Stimulated activated CD8-positive, alpha-beta memory T cell treated with anti-CD3 and anti-CD28 coated beads, Interleukin-7, amount 100 ng/mL, for 4 hours (primary cell): ENCODE measurements around the gene DNAJB13.
A peak's percentile ranks its signal among the peaks of the same experiment; 100 is the strongest.

Experiments used
- DNase-seq, 2 donors: peaks; one replicate each; pipeline ENCODE4 v3.0.0-alpha.2; 2020; ENCODE audit warnings: low read depth in 2 of 2

DNAJB13 gene

DNA sequence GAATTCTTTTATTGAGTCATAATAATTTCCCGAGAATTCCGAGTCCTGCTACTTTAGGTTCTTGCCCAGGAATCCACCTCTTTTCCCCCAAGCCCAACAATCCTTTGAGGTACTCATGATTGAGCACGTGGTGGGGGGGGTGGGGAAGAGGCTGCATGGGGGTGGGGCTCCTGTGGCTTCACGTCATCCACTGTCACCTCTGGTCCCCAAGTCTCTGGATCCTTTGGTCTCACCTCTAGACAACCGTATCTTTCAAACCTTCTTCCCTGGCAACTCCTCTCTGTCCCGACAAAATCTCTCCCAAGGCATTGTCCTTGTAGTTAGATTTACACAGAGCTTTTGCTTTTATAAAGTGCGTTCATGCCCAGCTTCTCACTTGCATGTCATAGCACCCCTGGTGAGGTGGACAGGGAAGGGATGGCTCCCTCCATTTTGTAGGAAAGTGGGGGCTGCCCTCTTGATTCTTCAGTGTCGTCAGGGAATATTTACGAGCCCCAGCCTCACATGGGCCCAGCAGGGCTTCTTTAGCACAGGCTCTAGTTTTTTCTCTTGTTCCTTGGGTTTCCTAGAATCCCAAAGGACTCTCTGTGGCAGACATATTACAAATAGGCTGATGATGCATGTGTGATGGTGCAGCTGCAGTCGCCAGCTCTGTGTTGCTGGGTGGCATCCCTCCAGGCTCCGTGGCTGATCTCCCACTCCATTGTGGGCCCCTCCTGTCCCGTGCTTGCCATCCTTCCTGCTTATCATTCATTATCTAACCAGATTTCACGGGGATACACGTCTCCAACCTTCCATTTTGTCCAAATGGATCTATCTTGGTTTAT is 49.7 kb downstream of the DNAJB13 start:
- no peak for DNase-seq

DNA sequence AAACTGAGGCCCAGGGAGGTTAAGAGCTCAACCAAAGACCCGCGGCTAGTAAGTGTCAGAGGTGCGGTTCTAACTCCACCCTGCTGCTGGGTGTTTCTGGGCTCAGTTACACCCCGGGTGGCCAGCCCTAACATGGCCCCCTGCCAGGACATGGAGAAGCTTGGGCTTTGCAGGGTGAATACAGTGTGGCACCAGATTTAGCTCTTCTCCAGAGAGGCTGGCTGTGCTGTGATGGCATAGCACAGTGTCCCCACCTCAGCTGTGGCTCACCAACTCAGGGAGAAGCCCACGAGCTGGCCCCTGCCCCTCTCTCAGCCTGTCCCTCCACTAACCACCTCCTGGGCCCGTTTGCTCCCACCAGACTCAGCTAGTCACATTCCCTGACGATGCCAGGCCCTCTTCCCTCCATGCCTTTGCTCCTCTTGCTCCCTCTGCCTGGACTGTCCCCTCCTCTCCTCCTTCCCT is 51.0 kb downstream of the DNAJB13 start:
- DNase-seq, result no peak

DNA sequence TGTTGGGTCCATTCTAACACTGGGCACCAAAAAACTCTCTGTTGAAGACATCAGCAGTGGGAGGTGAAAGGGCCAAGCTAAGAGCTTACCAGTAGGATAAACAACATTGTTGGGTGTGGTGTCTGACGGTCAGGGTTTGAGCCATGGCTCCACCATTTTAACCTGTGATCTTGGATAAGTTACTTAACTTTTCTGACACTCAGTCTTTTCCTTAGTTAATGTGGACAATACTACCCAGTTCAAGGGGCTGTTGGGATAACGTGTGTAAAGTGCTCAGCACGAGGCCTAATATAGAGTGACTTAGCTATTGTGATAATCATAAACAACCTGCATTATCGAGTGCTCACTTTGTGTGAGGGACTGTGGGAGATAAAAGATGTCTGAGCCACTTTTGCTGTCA is 52.0 kb downstream of the DNAJB13 start:
- DNase-seq, result no peak

DNA sequence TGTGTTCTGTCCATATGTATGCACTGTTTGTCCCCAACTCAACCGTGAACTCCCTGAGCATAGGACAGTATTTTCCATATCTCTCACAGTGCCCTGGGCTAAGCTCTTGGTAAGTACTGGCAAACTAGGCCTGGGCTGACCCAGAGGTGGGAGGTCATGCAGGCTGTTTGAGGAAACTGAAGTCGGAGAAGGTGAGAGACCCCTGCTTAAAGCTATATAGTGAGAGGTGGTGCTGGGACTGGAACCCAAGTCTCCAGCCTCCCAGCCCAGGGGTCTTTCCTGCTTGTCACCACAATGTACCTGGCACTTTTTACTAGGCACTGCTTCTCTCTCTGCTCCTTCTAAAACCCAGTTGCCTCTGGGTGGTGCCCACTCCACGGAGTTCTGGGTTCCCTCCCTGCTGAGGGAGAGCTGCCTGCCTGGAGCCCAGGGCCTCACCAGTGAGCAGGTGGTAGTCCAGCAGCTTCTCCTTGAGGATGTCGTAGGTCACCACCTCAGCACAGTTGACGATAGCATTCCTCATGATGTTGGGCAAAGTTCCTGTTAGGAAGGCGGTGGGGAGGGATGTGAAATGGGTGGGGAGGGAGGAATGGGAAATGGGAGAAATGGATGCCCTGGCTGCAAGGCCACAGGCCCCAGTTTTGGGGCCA is 53.3 kb downstream of the DNAJB13 start:
- no peak for DNase-seq

DNA sequence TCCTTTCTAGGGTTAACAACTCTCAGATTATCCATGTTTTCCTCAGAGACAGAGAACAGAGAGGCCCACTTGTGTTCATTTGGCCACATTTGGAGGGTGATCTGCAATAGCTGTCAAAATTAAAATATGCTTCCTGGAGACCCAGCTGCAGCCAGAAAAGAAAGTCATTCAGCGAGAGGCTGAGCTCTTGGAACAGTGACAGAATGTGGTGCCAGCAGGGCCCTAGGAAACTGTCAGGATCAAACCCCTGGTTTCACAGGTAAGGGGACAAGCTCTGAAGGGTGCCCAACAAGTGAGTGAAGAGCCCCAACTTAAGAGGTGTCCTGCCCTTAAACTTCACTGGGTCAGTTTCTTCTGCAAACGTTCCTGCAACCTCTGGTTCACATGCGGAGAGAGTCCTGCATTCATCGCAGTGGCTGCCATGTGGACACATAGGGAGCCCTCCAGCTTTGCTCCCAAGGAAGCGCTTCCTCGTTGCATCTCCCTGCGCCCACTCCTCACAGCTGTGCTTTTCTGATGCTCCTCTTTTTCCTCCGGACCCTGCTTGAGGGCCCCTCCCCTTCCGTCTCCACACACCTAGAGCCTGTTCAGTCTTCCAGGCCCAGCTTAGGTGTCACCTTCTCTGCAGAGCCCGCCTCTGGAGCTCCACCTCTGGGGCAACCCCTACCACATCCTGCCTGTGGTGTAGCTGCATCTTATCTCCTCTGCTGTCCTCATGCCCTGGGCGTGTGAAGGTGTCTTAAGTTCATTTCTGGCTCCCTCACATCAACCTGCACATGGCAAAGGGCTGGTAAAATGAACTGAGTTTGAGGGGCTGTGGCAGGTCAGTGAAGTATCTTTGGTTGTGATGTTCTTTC is 54.2 kb downstream of the DNAJB13 start:
- DNase-seq, result peak; percentile 67 to 79

DNA sequence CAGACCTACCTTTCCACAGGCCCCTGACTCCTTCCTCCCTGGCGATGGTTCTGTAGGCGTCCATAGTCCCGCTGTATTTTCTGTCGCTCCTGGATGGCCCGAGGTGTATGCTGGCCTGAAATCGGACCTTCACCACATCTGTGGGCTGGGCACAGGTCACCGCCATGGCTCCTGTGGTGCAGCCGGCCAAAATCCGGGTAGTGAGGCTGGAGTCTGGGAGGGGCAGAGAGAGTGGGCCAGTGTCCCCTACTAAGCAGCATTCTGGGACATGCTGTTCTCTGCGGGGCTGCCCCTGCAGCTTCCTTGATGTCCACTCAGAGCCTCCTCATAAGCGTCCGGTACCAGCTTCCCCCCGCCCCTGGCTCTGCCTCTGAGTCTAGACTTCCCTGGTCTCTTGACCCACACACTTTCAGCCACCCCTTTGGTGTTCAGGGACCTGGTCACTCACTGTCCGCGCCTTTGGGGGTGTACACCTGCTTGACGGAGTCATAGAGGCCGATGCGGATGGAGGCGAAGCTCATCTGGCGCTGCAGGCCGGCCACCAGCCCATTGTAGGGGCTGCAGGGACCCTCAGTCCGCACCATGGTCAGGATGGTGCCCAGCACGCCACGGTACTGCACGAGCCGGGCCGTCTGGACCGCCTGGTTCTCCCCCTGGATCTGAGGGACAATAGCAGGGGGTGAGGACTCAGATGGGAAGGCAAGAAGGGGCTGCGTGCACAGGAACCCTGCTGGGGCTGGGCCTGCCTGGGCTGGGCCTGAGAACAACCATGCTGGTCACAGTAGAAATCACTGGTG is 55.1 kb downstream of the DNAJB13 start:
- DNase-seq, result no peak

DNA sequence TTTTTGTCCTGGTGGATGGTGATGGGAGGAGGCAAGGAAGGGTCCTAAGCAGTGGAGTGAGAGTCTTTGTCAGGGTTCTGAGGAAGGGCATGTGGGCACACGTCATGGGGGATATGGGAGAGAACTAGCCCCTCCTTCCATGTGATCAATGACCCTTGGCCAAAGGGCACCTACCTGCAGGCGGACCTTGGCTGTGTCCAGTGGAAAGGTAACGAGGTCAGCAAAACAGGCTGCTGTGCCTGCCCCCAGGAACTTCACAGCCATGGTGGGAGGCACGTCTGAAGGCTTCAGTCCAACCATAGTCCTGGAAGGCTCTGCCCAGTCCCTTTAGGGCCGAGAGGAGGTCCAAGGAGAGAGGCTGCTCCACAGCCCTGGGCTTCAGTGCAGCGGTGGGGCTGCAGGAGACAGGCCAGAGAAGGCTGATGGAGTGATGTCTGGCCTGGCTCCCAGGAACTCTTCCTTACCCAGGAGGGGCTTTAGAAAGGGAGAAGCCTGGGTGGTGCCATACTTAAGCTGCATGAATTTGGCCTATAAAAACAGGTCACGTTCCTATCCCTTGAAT is 56.0 kb downstream of the DNAJB13 start:
- DNase-seq, result no peak

DNA sequence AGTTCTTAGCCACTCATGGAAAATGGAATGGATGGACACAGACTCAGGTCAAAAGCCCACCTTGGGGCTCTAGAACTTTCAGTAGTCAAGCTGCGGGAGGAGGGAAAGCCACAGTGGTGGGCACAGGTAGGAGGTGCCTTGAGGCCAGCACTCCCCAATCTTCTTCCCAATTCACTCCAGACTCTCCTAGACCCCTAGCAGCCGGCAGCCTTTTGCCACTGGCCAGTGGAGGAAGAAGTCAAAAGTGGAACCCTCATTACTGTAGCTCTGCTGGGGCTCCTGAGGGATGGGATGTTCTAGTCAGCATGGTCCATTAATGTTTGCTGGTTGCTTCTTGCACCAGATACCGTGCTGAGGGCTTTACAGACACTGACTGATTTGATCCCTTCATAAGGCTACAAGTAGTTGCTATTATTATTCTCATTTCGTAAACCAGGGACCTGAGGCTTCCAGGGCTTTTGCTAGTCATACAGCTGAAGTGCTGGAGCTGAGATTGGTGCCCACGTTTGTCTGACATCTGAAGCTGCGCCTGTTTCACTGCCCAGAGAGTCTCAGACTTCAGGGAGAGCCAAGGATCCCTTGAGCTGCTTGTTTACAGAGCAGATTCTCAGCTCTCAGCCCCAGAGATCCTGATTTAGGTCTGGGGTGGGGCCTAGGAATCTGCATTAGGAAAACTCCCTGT is 57.0 kb downstream of the DNAJB13 start:
- DNase-seq, result no peak

DNA sequence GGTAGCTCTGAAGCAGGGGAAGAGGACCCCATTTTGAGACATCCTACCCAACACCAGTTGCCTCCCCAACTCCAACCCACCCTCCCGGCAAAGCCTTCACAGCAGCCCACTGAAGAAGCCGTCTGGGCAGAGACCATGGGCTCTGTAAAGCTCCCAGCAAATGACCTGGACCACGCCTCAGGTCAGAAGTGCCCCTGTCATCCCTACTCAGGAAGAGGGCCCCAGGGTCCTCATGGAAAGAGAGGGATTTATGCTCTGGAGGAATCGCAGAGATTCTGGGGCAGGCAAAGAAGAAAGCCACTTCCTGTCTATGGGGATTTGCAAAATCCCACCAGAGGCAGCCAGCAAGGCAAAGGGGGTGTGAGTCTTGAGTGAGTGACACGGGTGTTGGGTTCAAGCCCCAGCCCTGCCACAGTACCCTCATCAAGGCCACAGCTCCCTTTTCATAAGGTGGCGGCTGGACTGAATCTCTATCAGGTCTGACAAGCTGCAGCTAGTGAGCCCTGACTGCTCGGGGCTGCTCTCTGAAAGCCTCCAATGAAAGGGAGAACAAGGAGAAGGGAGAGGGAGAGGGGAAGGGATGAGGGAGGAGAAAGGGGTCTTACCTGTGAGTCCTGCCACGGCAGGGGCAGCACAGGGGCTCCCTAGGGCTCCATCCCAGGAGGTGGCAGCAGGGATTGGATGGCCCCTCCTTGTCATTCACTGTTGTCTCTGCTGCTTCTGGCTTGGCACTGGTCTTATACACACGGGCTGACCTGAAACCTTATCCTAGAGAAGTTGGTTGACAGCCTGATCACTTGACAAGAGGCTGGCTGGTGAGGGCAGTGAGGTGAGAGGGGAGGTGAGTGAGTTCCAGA is 57.8 kb downstream of the DNAJB13 start, which contains the start of gene UCP3:
Gene UCP3, minus strand, starts transcription at position 713 of the 857 bp plus-strand sequence. CDS start 2,043 bp downstream, outside the sequence.
- DNase-seq, result no peak

DNA sequence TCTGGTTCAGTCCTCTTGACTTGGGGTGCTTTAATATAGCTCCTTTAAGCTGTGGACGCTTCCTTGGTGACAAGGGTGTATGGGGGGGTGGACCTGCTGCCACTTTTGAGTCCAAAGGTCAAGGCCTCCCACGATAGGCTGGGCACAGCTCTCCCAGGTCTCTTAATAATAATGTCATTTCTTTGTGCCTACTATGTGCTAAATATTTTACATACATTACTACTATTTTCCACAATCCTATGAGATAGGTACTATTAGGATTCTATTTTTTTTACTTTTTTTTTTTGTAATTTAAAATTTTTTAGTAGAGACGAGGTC is 58.4 kb downstream of the DNAJB13 start:
- no peak for DNase-seq

DNA sequence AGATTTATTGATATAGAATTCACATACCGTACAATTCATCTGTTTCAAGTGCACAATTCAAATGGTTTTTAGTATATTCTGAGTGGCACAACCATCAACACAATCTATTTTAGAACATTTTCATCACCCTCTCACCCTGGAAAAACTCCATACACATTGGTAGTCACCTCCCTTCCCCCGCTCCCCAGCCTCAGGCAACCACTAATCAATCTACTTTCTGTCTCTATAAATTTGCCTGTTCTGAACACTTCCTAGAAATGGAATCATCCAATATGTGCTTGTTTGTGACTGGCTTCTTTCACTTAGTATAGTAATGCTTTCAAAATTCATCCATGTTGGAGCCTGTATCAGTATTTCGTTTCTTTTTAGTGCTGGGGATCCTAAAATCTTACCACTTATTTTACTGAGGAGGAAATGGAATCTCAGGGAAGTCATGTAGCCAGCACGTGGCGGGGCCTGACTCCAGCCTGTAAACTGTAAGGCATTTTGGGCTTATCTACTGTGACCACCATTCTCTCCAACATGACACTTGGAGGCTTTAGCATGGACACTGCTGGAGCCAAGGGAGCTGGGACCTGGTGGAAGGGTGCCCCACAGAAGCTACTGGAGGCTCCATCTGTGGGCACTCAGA is 59.0 kb downstream of the DNAJB13 start:
- DNase-seq, result no peak

DNA sequence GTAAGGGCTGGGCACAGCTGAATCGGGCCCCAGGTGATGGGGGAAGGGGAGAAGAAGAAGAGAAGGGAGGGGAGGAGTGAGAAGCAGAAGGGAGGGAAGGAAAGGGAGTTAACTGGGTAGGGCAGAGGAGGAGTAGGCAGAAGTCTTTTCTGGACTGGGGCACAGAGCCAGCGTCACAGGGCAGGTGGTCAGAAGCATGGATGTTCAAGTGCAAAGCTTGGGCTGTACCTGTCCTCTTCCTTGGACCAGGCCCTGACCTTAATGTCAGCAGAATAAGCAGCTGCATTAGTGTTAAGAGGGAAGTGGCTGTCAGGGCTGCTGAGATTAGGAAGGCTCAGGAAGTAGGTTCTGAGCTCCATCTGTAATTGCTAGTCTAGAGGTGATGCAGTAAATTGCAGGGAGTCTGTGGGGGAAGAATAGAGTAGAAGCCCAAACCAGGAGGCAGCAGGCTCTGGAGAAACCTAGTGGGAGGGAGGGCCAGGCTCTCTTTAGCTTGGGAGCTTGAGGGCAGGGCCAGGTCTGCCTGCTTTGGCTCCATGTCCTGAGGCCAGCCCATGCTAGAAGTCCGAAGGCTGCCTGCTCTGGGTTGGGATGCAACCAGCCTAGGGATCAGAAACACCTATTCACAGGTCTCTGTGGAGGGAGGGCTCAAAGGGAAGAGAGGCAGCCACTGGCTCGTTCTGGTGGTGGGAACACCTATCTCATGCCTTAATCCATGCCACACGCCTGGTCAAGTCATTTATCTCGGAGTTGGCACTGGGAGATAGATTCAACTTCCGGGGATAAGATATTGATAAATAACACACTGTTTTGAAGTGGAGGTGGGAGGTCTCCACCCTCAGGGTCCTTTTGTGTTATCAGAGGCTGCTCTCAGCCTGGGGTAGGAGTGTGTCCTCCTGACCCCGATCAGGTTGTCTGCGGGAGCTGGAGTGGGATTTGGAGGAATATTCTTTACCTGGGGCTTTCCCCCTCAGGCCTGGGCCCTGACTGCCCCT is 59.8 kb downstream of the DNAJB13 start:
- DNase-seq, result no peak

DNA sequence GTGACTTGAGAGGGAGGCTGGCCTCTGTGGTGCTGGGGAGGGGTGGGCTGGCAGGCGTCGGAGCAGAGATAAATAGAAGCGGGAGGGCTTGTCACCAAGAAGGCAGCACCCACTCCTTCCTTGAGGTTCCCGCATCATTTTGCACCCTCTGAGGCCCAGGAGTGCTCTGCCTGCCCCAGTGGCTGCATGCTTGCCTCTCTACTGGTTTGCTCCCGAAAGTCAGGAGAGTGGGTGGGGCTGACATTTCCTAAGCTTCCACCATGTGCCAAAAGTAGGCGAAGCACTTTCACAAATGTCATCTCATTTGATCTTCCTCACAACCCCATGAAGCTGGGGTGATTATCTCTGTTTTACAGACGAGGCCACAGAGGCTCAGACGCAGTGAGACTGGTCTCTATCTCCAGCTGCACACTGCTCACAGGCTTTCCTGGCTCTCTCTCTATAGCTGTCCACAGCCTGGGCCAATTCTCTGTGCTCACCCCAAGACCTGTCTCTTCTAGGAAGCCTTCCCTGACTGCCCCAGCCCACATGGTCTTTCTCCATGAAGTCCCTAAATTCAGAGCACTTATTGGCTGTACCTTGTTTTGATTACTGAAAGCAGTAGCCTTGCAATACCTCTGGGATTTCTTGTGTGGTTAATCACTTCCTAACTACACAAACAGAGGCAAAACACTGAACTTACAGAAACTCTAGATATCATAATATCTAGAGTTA is 60.7 kb downstream of the DNAJB13 start:
- DNase-seq, result no peak

DNA sequence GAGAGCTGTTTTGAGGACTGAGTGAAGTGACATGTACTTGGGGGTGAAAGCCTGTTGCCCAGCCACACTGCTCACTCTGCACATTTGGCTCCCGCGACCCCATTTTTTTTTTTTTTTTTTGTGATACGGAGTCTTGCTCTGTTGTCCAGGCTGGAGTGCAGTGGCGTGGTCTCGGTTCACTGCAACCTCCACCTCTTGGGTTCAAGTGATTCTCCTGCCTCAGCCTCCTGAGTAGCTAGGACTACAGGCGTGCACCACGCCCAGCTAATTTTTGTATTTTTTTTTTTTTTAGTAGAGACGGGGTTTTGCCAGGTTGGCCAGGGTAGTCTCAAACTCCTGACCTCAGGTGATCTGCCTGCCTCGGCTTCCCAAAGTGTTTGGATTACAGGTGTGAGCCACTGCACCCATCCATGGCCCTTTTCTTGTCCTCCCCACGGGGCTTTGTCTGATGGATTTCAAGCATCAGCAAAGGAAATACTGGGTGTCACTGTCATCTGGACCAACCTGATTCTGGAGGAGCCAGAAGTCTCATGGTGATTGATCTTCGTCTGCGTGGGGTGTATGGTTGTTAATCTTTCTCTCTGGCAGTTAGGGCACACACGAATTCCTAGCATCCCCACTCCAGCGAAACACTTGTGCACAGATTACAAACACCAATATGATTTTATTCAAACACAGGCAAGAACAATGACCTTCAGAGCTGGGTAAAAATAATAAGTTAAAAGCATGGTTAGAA is 61.4 kb downstream of the DNAJB13 start:
- no peak for DNase-seq

DNA sequence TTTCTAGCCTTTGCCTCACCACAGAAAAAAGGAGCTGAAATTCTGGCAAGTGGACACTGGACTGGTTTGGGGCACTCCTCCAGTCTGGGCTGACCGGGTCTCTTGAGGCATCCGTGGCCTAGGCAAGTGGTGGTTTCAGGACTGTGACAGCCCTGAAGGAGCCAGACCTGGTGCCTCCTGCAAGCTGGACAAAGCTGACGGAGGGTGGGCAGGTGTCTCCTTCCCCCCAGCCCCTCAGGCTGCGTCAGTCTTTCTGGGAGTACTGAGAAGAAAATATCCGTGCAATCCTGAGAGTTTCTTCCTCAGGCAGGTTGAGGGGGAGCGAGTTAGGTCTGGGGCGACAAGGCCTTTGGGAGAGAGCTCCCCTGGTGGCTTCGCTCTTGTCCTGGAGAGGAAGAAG is 62.3 kb downstream of the DNAJB13 start:
- no peak for DNase-seq

DNA sequence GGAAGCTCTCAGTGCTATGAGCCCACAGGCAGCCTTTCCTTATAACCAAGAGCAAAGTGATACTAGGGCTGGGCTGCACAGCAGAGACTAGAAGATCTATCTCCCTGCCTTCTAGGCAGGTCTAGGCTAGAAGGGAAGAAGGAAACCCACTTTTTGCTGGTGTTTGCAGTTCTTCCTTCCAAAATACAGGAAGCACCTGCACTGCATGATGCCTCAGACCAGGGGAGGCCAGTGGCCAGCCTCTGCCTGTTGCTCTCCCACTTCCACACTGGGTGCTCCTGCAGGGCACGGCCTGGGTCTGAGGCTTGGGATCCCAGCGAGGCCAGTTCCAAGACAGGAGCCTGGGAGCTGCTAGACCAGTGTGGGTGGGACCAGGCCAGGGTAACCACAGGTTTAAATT is 64.1 kb downstream of the DNAJB13 start:
- no peak for DNase-seq
